Thyroid gland (tissue), 4 donors: ENCODE results near the gene AIG1. TPM values are rescaled to one million over a fixed set of nuclear protein-coding genes. Genes with fewer than 3 reads are reported as not detected.

ENCODE experiments used
- DNase-seq, 2 donors: peaks; one replicate each; pipeline ENCODE4 v3.0.0-alpha.2; 2019
- H3K27ac ChIP-seq, 3 donors: fragments of 200-600 bp; sonication (generic); 1 replicate in 2 of 3; 2 replicates in 1 of 3; pipeline ENCODE4 v1.5.1; 2016 to 2019; ENCODE audit warnings: mild to moderate bottlenecking in 1 of 3, moderate library complexity in 1 of 3
- H3K27me3 ChIP-seq: fragments of 200-600 bp; sonication (generic); one replicate; pipeline ENCODE4 v1.5.1; 2019
- H3K36me3 ChIP-seq, 2 donors: fragments of 200-600 bp; sonication (generic); one replicate each; pipeline ENCODE4 v1.5.1; 2016 to 2019
- H3K4me1 ChIP-seq, 2 donors: fragments of 200-600 bp; sonication (generic); one replicate each; pipeline ENCODE4 v1.5.1; 2017 to 2019
- H3K4me3 ChIP-seq, 3 donors: fragments of 200-600 bp; sonication (generic); replicated peaks in 1 of 3; 1 replicate in 2 of 3; 2 replicates in 1 of 3; pipeline ENCODE4 v1.5.1; 2016; ENCODE audit warnings: mild to moderate bottlenecking in 1 of 3
- H3K9me3 ChIP-seq: fragments of 200-600 bp; sonication (generic); one replicate; pipeline ENCODE4 v1.5.1; 2017
- CTCF ChIP-seq, 6 experiments: fragments of 200-600 bp in 3 of 6; fragments of 450-650 bp in 3 of 6; sonication (generic) in 3 of 6; IDR thresholded peaks; one replicate each; pipeline ENCODE4 v1.5.1; 2016 to 2019; ENCODE audit warnings: antibody characterized with exemption in 6 of 6, mild to moderate bottlenecking in 2 of 6, inconsistent platforms in 1 of 6, moderate library complexity in 1 of 6
- POLR2A ChIP-seq, 2 donors: fragments of 450-650 bp; IDR thresholded peaks; one replicate each; pipeline ENCODE4 v1.6.1; 2017; ENCODE audit warnings: antibody characterized with exemption in 2 of 2, mild to moderate bottlenecking in 2 of 2, moderate library complexity in 1 of 2
- WGBS, 2 donors: methylation state at CpG; one replicate each; pipeline ENCODE4 v1.1.5; 2017; 5-methylcytosine and 5-hydroxymethylcytosine counted together
- intact Hi-C: fragments of 100-400 bp; cut with DNase I; formaldehyde crosslinking; loops from one replicate; pipeline ENCODE4 v1.15.1; 2023
- total RNA-seq, 4 donors: library from RNA; depleted of rRNA; stranded (reverse); fragments of >200 nt; gene quantifications; one replicate each; pipeline ENCODE4 v1.2.3, GENCODE V29; 2016

AIG1 gene
- total RNA-seq, 4 donors from 2014 or later, result 57.8 to 101 (median 77.0) TPM

DNA sequence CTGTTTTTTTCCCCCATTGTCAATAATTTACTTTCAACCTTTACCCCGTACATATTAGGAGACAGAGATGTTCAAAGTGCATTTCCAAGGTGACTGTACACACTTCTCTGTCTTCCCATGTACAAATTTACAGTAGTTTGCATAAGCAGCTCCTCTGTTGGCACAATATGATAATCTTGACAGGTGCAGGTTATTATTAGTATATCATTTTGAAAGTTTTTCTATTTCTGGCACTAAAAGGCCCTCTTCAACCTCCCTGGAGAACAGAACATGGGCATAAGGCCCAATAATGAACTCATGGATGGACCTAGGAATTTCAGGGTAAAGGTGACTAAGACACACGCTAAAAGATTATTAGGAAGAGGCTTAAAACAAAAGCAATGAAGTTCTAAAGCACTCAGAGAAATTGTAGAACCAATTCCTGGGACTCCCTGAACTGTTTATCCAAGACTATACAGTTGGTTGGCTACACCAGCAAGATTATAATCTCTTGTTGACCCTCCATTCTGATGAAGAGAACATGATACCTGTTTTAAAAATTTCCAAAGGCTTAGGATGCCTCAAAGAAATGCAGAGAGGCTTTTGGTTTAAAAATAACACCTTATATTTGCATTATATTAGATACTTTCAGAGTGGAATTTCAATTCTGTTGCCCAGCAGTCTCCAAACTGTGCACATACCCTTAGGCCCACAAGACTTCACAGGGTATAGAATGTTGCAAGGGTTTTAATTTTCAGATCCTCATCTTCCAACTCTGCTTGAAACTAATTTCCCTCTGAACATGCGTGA lies 1.1 kb downstream of the AIG1 start:
- H3K4me1 ChIP-seq, result peaks cover 6 to 13% of the 10 kb centered on the region in 2 donors
- H3K9me3 ChIP-seq, result no peaks in the 10 kb centered on the region
- H3K4me3 ChIP-seq, result no peak overlapping the region
- WGBS, 2 donors, result 55 to 60% methylated on average over 3 of the region's 3 CpGs
- H3K27ac ChIP-seq, result peak overlapping the region; percentile 63 to 96 (median 96)
- no peak for DNase-seq
- intact Hi-C loops, result no loop called here
- no peaks in the 10 kb centered on the region for H3K27me3 ChIP-seq
- no peak for TF ChIP-seq POLR2A (IDR thresholded peaks at IDR 0.05)
- TF ChIP-seq CTCF (IDR thresholded peaks at IDR 0.05), result no peak
- no peaks in the 10 kb centered on the region for H3K36me3 ChIP-seq

GRCh38 chr6:143062551-143062950 lies 1.9 kb downstream of the AIG1 start:
- Histone ChIP-seq H3K9me3 (no peaks in the 10 kb centered on the region), H3K4me3 (no peak overlapping the region), H3K27me3 (no peaks in the 10 kb centered on the region), H3K4me1 (peaks cover 6 to 13% of the 10 kb centered on the region in 2 donors), H3K27ac (peak overlapping the region in 1 of 3 donors; percentile 96), H3K36me3 (no peaks in the 10 kb centered on the region)
- DNase-seq, result no peak
- 100% methylated on average over 1 of the region's 1 CpG for WGBS, 2 donors
- intact Hi-C loops, result no loop called here
- TF ChIP-seq POLR2A (IDR thresholded peaks at IDR 0.05) (no peak), CTCF (IDR thresholded peaks at IDR 0.05) (no peak)

- no peak for DNase-seq
- H3K4me1 ChIP-seq, result peaks cover 12 to 17% of the 10 kb centered on the region in 2 donors
- H3K36me3 ChIP-seq, result no peaks in the 10 kb centered on the region
- TF ChIP-seq POLR2A (IDR thresholded peaks at IDR 0.05), result no peak
- TF ChIP-seq CTCF (IDR thresholded peaks at IDR 0.05), result no peak
- H3K9me3 ChIP-seq, result no peaks in the 10 kb centered on the region
- no peak overlapping the region for H3K4me3 ChIP-seq
- no peaks in the 10 kb centered on the region for H3K27me3 ChIP-seq
- intact Hi-C loops, result no loop called here
- no peak overlapping the region for H3K27ac ChIP-seq
Observed at GRCh38 chr6:143063631-143064030, 2.9 kb downstream of the AIG1 start.

DNA sequence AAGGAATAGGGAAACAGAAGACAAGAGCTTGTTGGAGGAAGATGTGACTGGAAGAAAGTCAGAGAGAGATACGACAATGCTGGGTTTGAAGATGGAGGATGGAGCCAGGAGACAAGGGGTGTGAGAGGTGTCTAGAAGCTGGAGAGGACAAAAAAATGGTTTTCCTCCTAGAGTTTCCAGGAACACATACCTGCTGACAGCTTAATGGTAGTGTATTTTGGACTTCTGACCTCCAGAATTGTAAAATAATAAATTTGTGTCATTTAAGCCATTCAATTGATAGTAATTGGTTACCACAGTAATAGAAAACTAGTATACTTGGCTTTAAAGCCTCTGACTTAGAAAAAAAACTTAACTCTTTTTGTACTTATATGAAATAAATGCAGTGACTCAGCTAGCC lies 3.6 kb downstream of the AIG1 start:
- intact Hi-C loops, result no loop called here
- no peaks in the 10 kb centered on the region for H3K27me3 ChIP-seq
- H3K9me3 ChIP-seq, result no peaks in the 10 kb centered on the region
- 97% methylated on average over 1 of the region's 1 CpG for WGBS, 2 donors
- no peak overlapping the region for H3K27ac ChIP-seq
- no peaks in the 10 kb centered on the region for H3K36me3 ChIP-seq
- no peak overlapping the region for H3K4me3 ChIP-seq
- TF ChIP-seq CTCF (IDR thresholded peaks at IDR 0.05) (no peak), POLR2A (IDR thresholded peaks at IDR 0.05) (no peak)
- H3K4me1 ChIP-seq, result peaks cover 12 to 17% of the 10 kb centered on the region in 2 donors
- DNase-seq, result no peak

DNA sequence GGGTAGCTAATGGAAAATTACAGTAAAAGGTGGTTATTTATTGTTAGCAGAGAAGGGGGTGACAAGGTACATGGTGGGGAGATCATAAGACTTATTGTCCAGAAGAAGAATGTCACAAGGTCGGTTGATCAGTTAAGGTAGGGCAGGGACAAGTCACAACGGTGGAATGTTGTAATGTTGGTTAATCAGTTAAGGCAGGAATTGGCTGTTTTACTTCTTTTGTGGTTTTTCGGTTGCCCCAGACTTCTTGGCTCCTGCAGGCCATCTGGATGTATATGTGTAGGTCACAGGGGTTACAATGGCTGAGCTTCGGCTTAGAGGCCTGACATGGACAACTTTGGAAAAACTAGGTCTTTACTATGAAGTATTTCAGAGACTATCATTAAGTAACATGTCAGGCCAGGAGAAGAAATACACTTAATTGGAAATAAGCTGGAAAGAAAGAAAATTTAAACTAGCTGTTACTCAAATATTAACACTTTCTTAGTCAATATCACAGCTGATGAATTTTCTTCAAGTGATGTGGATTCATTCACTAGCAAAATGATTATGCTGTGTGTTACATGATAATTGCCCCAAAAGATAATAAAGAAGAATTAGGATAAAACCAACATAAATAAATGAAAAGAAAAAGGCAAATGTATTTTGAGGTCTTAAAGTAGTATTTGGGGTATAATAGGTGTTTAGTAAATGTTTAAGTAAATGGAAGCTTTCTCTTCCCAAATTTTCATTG lies 4.4 kb downstream of the AIG1 start:
- peaks cover 12 to 17% of the 10 kb centered on the region in 2 donors for H3K4me1 ChIP-seq
- no peaks in the 10 kb centered on the region for H3K9me3 ChIP-seq
- no peaks in the 10 kb centered on the region for H3K36me3 ChIP-seq
- H3K4me3 ChIP-seq, result no peak overlapping the region
- H3K27me3 ChIP-seq, result no peaks in the 10 kb centered on the region
- intact Hi-C loops, result no loop called here
- 77 to 79% methylated on average over 4 of the region's 4 CpGs for WGBS, 2 donors
- H3K27ac ChIP-seq, result no peak overlapping the region
- DNase-seq, result no peak
- TF ChIP-seq POLR2A (IDR thresholded peaks at IDR 0.05) (no peak), CTCF (IDR thresholded peaks at IDR 0.05) (no peak)
